ENCODE data around the gene CSKMT. TPM values are rescaled to one million over a fixed set of nuclear protein-coding genes. Genes with fewer than 3 reads are reported as not detected.

CSKMT gene
- total RNA-seq, 1 donor from 2014 or later: 28.0 TPM

DNA sequence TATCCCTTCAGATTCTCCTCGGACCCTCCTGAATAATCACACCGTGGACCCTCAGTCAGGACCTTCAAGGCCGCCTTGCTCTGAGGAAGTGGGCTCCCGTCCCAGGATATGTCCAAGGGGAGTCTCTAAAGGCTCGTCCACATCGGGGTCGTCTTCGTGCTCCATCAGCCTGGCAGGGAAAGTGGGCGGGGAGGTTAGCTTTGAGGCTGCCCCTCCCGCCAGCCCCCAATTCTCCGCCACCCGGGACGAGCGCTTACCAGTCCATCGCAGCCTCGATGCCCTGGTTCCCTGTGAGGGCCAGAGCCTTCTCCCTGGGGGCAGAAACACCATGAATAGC is 13.3 kb downstream of the CSKMT start:
- Mint-ChIP-seq H3K27me3 (no peaks in the 10 kb centered on the region), H3K36me3 (peaks cover 8% of the 10 kb centered on the region), H3K4me3 (peak overlapping the region; percentile 95), H3K27ac (peak overlapping the region; percentile 94), H3K4me1 (ENCODE audit: unreplicated experiment) (peaks cover 28% of the 10 kb centered on the region), H3K9me3 (no peaks in the 10 kb centered on the region)
- DNase-seq (ENCODE audit: extremely low spot score, unreplicated experiment): no peak
- TF ChIP-seq, protein P1, sequence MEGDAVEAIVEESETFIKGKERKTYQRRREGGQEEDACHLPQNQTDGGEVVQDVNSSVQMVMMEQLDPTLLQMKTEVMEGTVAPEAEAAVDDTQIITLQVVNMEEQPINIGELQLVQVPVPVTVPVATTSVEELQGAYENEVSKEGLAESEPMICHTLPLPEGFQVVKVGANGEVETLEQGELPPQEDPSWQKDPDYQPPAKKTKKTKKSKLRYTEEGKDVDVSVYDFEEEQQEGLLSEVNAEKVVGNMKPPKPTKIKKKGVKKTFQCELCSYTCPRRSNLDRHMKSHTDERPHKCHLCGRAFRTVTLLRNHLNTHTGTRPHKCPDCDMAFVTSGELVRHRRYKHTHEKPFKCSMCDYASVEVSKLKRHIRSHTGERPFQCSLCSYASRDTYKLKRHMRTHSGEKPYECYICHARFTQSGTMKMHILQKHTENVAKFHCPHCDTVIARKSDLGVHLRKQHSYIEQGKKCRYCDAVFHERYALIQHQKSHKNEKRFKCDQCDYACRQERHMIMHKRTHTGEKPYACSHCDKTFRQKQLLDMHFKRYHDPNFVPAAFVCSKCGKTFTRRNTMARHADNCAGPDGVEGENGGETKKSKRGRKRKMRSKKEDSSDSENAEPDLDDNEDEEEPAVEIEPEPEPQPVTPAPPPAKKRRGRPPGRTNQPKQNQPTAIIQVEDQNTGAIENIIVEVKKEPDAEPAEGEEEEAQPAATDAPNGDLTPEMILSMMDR (conservative IDR thresholded peaks at IDR 0.05): no peak

DNA sequence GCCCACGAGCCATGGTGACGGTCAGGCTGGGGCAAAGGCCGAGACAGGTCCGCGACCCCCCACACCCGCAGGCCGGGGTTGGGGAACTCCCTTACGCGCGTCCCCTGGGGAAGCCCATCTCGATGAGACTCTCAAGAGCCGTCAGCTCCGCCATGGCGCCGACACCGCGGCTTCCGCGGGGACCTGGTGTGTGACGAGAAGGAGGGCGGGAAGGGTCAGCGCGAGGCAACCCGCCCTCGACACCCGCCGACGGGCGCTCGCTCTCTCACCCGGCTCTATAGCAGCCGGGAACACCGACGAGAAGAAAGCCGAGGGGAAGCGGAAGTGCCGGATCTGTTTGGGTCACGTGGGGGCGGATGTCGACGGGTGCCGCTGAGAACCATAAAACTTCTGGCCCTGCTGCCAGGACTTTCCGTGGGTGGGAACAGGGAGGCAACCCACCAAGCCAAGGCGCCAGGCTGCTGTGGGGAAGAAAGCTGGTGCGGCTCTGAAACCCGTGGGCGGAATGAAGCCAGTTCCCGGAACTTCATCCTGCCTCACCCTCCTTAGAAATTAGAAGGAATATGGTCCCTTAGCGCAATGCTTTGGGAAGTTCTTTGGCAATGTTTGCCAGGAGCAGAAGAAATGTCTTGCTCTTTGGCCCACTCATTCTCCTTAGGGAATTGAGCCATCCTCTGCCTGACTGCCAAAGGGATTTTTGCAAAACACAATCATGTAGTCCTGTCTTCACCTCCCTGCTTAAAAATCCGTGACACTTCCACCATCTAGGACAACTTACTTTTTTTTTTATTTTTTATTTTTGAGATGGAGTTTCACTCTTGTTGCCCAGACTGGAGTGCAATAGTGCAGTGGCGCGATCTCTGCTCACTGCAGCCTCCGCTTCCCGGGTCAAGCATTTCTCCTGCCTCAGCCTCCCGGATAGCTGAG is 13.9 kb downstream of the CSKMT start, which contains the start of gene UBXN1:
Gene UBXN1 (minus strand): TSS at position 304 of the 927 bp plus-strand sequence. CDS start 150 bp downstream, at position 154.
- peaks cover 28% of the 10 kb centered on the region for H3K4me1 Mint-ChIP-seq (ENCODE audit: unreplicated experiment)
- DNase-seq (ENCODE audit: extremely low spot score, unreplicated experiment): peak; percentile 87
- no peaks in the 10 kb centered on the region for H3K9me3 Mint-ChIP-seq
- TF ChIP-seq, protein P1 (conservative IDR thresholded peaks at IDR 0.05): no peak
- peak within 1 kb of the TSS; percentile 94 for H3K27ac Mint-ChIP-seq
- peaks cover 8% of the 10 kb centered on the region for H3K36me3 Mint-ChIP-seq
- peak within 1 kb of the TSS; percentile 95 for H3K4me3 Mint-ChIP-seq
- H3K27me3 Mint-ChIP-seq: no peaks in the 10 kb centered on the region

- Mint-ChIP-seq H3K27ac (peak overlapping the region; percentile 68), H3K4me3 (peak overlapping the region; percentile 80)
- DNase-seq (ENCODE audit: extremely low spot score, unreplicated experiment): no peak
Measured at GRCh38 chr11:62680825-62681240, 15.7 kb downstream of the CSKMT start.

GRCh38 chr11:62682518-62682917 is 17.4 kb downstream of the CSKMT start:
- Mint-ChIP-seq H3K9me3 (no peaks in the 10 kb centered on the region), H3K4me1 (ENCODE audit: unreplicated experiment) (peaks cover 21% of the 10 kb centered on the region), H3K36me3 (no peaks in the 10 kb centered on the region), H3K27ac (no peak overlapping the region), H3K27me3 (no peaks in the 10 kb centered on the region), H3K4me3 (no peak overlapping the region)
- TF ChIP-seq, protein P1 (conservative IDR thresholded peaks at IDR 0.05): no peak
- no peak for DNase-seq (ENCODE audit: extremely low spot score, unreplicated experiment)

More at GRCh38 chr11:62680825-62681240, 15.7 kb downstream of the CSKMT start:
- Mint-ChIP-seq H3K36me3 (peaks cover 5% of the 10 kb centered on the region), H3K9me3 (no peaks in the 10 kb centered on the region), H3K27me3 (no peaks in the 10 kb centered on the region), H3K4me1 (ENCODE audit: unreplicated experiment) (peaks cover 28% of the 10 kb centered on the region)
- TF ChIP-seq, protein P1 (conservative IDR thresholded peaks at IDR 0.05): peak; percentile 64

DNA sequence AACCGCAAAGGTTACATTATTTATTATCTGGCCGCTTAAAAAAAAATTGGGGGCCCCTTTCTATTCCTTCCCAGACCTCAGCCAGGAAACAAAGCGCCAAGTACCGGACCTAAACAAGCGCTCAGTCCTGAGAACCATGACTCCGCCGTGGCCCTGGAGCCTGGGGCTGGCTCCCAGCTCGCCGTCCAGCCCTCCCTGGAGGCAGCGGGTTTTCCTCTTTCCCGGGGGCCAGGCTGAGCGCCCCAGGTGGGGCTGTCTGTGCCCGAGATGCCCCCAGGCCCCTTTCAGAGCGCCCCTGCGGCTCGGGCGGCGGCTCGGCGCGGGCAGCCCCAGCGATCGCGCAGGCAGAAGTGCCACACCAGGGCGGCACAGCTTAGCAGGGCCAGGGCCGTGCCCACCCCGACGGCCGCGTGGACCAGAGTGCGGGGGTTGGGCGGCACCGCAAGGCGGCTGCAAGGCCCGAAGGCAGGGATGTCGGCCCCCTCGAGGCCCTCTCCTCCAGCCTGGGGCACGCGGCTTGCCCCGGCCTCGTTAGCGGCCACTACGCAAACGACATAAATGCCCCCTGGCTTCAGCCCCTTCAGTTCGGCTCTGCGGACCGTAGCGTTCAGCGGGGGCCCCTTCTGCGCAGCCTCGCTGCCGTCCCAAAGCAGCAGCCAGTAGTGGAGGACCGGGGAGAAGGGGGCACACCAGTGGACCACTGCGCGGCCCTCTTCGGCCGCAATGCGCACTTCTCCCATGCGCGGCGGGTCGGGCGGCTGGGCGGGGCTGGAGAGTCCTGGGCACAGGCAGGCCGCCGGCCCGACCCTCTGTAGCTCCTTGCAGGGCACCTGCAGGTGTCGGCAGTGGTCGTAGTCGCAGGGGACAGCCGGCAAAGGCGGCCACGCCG is 22.6 kb downstream of the CSKMT start:
- TF ChIP-seq, protein P1 (conservative IDR thresholded peaks at IDR 0.05): no peak
- Mint-ChIP-seq H3K36me3 (peaks cover 10% of the 10 kb centered on the region), H3K4me3 (no peak overlapping the region), H3K27ac (no peak overlapping the region), H3K4me1 (ENCODE audit: unreplicated experiment) (peaks cover 9% of the 10 kb centered on the region), H3K9me3 (no peaks in the 10 kb centered on the region), H3K27me3 (no peaks in the 10 kb centered on the region)
- DNase-seq (ENCODE audit: extremely low spot score, unreplicated experiment): no peak

Data from type B pancreatic cell (in vitro differentiated cells).